ENCODE data around the gene PELO.

DNA sequence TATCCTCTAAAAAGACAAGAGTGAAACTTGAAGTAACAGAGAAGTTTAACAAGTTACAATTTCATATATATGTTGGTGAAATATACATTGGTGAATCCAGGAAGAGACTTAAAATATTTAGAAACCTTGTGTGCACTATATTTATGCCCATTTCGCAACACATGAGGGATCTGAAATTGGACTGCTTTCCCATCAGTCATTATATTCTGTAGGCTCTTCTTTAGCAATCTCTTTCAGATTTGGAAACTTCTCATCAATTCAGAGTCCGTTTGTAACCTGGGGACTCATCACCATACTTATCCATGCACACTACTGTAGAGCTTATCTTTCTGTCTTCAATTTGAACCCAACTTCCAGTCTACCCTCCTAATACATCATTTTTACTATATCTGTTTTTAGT lies 2.1 kb downstream of the PELO start:
- TF ChIP-seq, protein P1, sequence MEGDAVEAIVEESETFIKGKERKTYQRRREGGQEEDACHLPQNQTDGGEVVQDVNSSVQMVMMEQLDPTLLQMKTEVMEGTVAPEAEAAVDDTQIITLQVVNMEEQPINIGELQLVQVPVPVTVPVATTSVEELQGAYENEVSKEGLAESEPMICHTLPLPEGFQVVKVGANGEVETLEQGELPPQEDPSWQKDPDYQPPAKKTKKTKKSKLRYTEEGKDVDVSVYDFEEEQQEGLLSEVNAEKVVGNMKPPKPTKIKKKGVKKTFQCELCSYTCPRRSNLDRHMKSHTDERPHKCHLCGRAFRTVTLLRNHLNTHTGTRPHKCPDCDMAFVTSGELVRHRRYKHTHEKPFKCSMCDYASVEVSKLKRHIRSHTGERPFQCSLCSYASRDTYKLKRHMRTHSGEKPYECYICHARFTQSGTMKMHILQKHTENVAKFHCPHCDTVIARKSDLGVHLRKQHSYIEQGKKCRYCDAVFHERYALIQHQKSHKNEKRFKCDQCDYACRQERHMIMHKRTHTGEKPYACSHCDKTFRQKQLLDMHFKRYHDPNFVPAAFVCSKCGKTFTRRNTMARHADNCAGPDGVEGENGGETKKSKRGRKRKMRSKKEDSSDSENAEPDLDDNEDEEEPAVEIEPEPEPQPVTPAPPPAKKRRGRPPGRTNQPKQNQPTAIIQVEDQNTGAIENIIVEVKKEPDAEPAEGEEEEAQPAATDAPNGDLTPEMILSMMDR (IDR thresholded peaks at IDR 0.05; ENCODE audit: low read depth, low read length), result no peak
- no peak for TF ChIP-seq POLR2A (IDR thresholded peaks at IDR 0.05; ENCODE audit: extremely low read depth, insufficient read length)
- TF ChIP-seq MAX (IDR thresholded peaks at IDR 0.05; ENCODE audit: low read depth, low read length), result no peak
